Measurements from ENCODE around the gene AGA. TPM values are rescaled to one million over a fixed set of nuclear protein-coding genes. Genes with fewer than 3 reads are reported as not detected.

Gene AGA
- total and polyA plus RNA-seq, 2 of the 8 experiments (the other 6 are each of a cell fraction or from before 2014, with no cell fraction given), result 8.5 to 11.6 TPM

- Histone ChIP-seq H4K5ac (ENCODE audit: insufficient read length, low read depth, low read length) (no peak overlapping the region), H3K23me2 (ENCODE audit: low read depth, low read length) (no peaks in the 10 kb centered on the region; the same call in 1 of the 2 replicates), H3K4me1 (replicated peaks in 1 of 4; ENCODE audit: control insufficient read depth in 3 of 4, insufficient read depth in 4 of 4, low read length in 3 of 4) (no peaks in the 10 kb centered on the region), H4K20me1 (replicated peaks in 1 of 2; ENCODE audit: control insufficient read depth in 1 of 2, insufficient read depth in 2 of 2, low read length in 2 of 2) (no peaks in the 10 kb centered on the region), H3K4me2 (ENCODE audit: insufficient read depth in 1 of 2, low read depth in 2 of 2, low read length in 2 of 2) (no peak overlapping the region), H2AFZ (ENCODE audit: low read length) (no peak overlapping the region), H3K4me3 (ENCODE audit: extremely low read depth in 1 of 4, insufficient read depth in 2 of 4, low read depth in 3 of 4, low read length in 4 of 4) (no peak overlapping the region), H3K4ac (replicated peaks; ENCODE audit: insufficient read length, low read depth, low read length) (no peak overlapping the region), H3K36me3 (ENCODE audit: control insufficient read depth in 2 of 4, insufficient read depth in 4 of 4, low read length in 3 of 4) (no peaks in the 10 kb centered on the region), H3K18ac (ENCODE audit: extremely low read depth, low read length) (no peak overlapping the region), H2BK5ac (ENCODE audit: low read depth, low read length) (no peak overlapping the region), H3K9me3 (ENCODE audit: insufficient read depth in 2 of 2, low read depth in 1 of 2, low read length in 1 of 2) (no peaks in the 10 kb centered on the region), H3K27me3 (replicated peaks in 1 of 4; ENCODE audit: control insufficient read depth in 3 of 4, extremely low read depth in 1 of 4, insufficient read depth in 3 of 4, low read length in 3 of 4) (no peaks in the 10 kb centered on the region), H3K79me2 (ENCODE audit: control insufficient read depth in 1 of 2, insufficient read depth in 2 of 2, low read length in 2 of 2) (no peaks in the 10 kb centered on the region), H3K27ac (ENCODE audit: low read depth, low read length) (no peak overlapping the region), H2BK120ac (replicated peaks; ENCODE audit: low read depth, low read length) (no peak overlapping the region), H2BK20ac (ENCODE audit: low read length) (no peak overlapping the region), H3K14ac (ENCODE audit: insufficient read length) (no peak overlapping the region), H4K91ac (replicated peaks; ENCODE audit: insufficient read length, low read length) (no peak overlapping the region), H2BK15ac (ENCODE audit: low read length) (no peak overlapping the region), H2AK5ac (ENCODE audit: low read depth, low read length) (no peak overlapping the region), H3K23ac (ENCODE audit: insufficient read length) (no peak overlapping the region), H3K9ac (replicated peaks in 1 of 4; ENCODE audit: extremely low read depth in 1 of 4, low read depth in 3 of 4, low read length in 3 of 4) (no peak overlapping the region), H3K79me1 (ENCODE audit: low read depth, low read length) (no peaks in the 10 kb centered on the region), H3K56ac (replicated peaks; ENCODE audit: insufficient read length, low read depth, low read length) (no peak overlapping the region), H4K8ac (ENCODE audit: extremely low read depth, insufficient read depth, low read length) (no peak overlapping the region), H2BK12ac (ENCODE audit: low read depth, low read length) (no peak overlapping the region)
- CTCF ChIA-PET (ENCODE audit: partially characterized antibody), result no interaction called here
- DNase-seq (ENCODE audit: low read depth in 1 of 2, low spot score in 2 of 2), result no peak
- TF ChIP-seq SUZ12 (IDR thresholded peaks at IDR 0.05; ENCODE audit: low read length) (no peak), HDAC2 (IDR thresholded peaks at IDR 0.05; ENCODE audit: borderline replicate concordance in 1 of 2, low read depth in 2 of 2, low read length in 2 of 2) (no peak), CBX8 (IDR thresholded peaks at IDR 0.05; ENCODE audit: borderline replicate concordance, low read depth, low read length) (no peak), EGR1 (IDR thresholded peaks at IDR 0.05; ENCODE audit: borderline replicate concordance, low read depth, low read length) (no peak), EP300 (IDR thresholded peaks at IDR 0.05; ENCODE audit: borderline replicate concordance in 1 of 2, low read depth in 2 of 2, low read length in 2 of 2) (no peak), RAD21 (IDR thresholded peaks at IDR 0.05 in 1 of 2, conservative IDR thresholded peaks at IDR 0.05 in 1 of 2; ENCODE audit: low read depth in 2 of 2, low read length in 2 of 2) (no peak)
- POLR2A ChIA-PET (ENCODE audit: partially characterized antibody), result no interaction called here
- 81% methylated on average over 3 of the region's 3 CpGs; no CpG with 5 or more reads in 1 of the 2 experiments for WGBS, 2 experiments (ENCODE audit: extremely low coverage in 1 of 2, insufficient coverage in 1 of 2, insufficient read length in 1 of 2, insufficient replicate concordance in 2 of 2, low coverage in 1 of 2, low lambda C conversion rate in 2 of 2, missing lambda C conversion rate in 1 of 2)
- FAIRE-seq, result no peak
These were observed 22.8 kb downstream of the AGA start for GRCh38 chr4:177419434-177419833.
